Cardiac septum (tissue), 1 donor: Measurements from ENCODE around the gene SLC16A7. TPM values are rescaled to one million over a fixed set of nuclear protein-coding genes. Genes with fewer than 3 reads are reported as not detected.

ENCODE experiments used
- DNase-seq: peaks from one replicate; pipeline ENCODE4 v3.0.0-alpha.2; 2020; ENCODE audit warnings: low spot score
- intact Hi-C: fragments of 100-400 bp; cut with DNase I; formaldehyde crosslinking; loops from one replicate; pipeline ENCODE4 v1.14.0; 2022
- total RNA-seq: library from RNA; stranded (reverse); fragmentation: NEBNext Ultra II Directional; extraction: Animal tissue kit (Norgen Biotek cat#: 25700); gene quantifications from one replicate; pipeline ENCODE4 v1.2.1, GENCODE V29; 2021
- donor health status: DM: no; HTN: no; CAD: no.

The SLC16A7 gene
- total RNA-seq, 1 donor from 2014 or later, result 90.1 TPM

GRCh38 chr12:59808317-59808910 is 212.6 kb downstream of the SLC16A7 start:
- intact Hi-C loops, result loop anchor here (5.0 to 10.0 kb wide), 2 partner anchors 211 to 364 kb away; partner anchors contain the start of gene SLC16A7
- DNase-seq, result no peak

GRCh38 chr12:59811991-59812390 is 216.2 kb downstream of the SLC16A7 start:
- DNase-seq, result no peak
- intact Hi-C loops, result no loop called here

GRCh38 chr12:59812716-59813115 is 216.9 kb downstream of the SLC16A7 start:
- intact Hi-C loops, result no loop called here
- DNase-seq, result no peak

GRCh38 chr12:59820594-59821011 is 224.8 kb downstream of the SLC16A7 start:
- DNase-seq, result no peak
- intact Hi-C loops, result no loop called here

GRCh38 chr12:59823567-59823966 is 227.7 kb downstream of the SLC16A7 start:
- no peak for DNase-seq
- intact Hi-C loops, result no loop called here

- intact Hi-C loops, result no loop called here
- no peak for DNase-seq
These were observed 231.9 kb downstream of the SLC16A7 start for GRCh38 chr12:59827767-59828166.

- intact Hi-C loops, result no loop called here
These were observed 232.7 kb downstream of the SLC16A7 start for GRCh38 chr12:59828521-59828920.

GRCh38 chr12:59833408-59833807 is 237.6 kb downstream of the SLC16A7 start:
- intact Hi-C loops, result loop anchor here (10.0 kb wide), 1 partner anchor 389 kb away; no protein-coding TSS in a partner anchor
- DNase-seq, result no peak

More at GRCh38 chr12:59828521-59828920, 232.7 kb downstream of the SLC16A7 start:
- DNase-seq, result no peak

- intact Hi-C loops, result loop anchor here (10.0 kb wide), 1 partner anchor 390 kb away; no protein-coding TSS in a partner anchor
- DNase-seq, result no peak
These were observed 239.0 kb downstream of the SLC16A7 start for GRCh38 chr12:59834659-59835474.
